Endometrial microvascular endothelial cells (primary cell): ENCODE results near the gene EVL. TPM values are rescaled to one million over a fixed set of nuclear protein-coding genes. Genes with fewer than 3 reads are reported as not detected.
"Not testable (repeated sequence)": the region's sequence is repeated elsewhere in the genome, so short reads cannot be mapped to it uniquely, and the experiment has no call there.

Experiments
- in situ Hi-C: cut with HindIII; loops from 2 replicates; pipeline ENCODE4 v1.10.0; 2017; ENCODE audit warnings: low sequenced_read_pairs, low pct_unique_long_range_greater_than_20kb; ENCODE audit errors: inconsistent ontology term
- total RNA-seq: library from RNA; depleted of rRNA; stranded (reverse); fragments of >200 nt; gene quantifications from one replicate; pipeline ENCODE4 v1.2.3, GENCODE V29; 2015; ENCODE audit errors: inconsistent ontology term

EVL gene, protein sequence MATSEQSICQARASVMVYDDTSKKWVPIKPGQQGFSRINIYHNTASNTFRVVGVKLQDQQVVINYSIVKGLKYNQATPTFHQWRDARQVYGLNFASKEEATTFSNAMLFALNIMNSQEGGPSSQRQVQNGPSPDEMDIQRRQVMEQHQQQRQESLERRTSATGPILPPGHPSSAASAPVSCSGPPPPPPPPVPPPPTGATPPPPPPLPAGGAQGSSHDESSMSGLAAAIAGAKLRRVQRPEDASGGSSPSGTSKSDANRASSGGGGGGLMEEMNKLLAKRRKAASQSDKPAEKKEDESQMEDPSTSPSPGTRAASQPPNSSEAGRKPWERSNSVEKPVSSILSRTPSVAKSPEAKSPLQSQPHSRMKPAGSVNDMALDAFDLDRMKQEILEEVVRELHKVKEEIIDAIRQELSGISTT
- total RNA-seq: 11.9 TPM

DNA sequence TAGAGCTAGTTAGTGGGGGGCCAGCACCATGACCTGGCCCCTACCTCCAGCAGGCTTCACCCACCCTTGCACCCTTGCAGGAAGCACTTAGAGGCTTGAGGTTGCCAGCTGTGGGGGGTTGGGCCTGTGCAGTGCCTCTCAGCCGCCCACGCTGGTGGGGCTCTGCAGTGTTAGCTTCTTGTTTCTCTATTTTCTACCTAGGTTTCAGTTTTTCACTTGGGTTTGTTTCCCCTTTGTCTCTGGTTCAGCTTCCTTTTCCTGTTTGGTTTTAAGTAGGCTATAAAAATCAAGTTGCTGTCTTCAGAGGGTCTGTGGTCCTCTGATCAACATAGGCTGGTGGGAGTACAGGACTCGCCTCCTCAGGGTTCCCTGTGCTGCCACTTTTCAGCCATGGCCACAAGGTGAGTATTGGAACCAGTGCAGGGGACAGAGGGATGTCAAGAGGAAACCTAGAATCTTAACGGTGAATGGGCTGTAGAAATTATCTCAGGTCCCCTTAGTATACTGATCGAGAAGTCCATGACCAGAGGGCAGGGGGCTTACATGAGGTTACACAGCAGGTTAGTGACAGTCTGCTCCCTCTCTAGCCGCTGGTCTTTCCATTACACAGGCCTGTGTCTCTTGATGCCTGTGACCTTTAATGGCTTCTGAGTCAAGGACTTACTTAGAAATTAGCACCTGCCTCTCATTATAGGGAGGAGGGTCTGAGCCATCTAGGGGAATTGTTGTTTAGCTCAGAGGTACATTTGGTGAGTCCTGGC, at the start of gene EVL:
EVL (plus strand) TSS at position 312 of the 761 bp plus-strand sequence; CDS start at position 391, 79 bp downstream.
- in situ Hi-C loops: no loop called here

DNA sequence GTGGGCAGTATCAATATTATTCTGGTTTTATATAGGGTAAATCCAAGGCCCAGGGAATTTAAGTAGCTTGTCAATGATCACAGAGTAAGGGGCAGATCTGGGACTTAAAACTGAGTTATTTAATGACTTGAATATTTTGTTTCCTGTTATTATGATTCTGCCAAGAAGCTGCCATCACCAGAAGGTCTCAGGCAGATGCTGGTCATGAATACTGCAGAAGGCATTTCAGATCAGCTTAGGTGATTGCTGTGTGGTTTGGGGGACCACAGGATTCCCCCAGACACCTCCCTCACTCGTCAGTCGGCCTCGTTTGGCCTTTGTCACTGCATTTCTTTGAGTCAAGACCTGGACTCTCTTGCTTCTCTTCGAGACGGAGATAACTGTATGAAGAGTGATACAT, 47.7 kb upstream of the EVL start:
- in situ Hi-C loops: no loop called here

DNA sequence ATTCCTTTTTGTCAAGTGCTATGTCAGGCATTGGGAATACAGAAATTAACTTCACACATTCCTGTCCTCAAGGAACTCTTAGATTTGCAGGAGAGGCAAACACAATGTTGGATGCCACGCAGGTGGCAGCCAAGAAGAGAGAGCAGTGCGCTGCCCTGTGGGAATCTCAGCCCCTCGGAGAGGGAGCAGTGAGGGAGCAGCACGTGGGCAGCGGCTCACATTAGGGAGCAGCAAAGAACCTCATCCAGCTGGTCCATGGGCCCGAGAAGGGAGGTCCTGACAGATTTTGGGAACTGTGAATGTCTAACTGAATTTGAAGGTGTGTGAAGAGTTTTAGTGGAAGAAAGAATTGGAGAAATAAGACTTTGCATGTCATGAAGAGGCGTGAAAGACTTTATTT, 47.2 kb upstream of the EVL start:
- in situ Hi-C loops: no loop called here

DNA sequence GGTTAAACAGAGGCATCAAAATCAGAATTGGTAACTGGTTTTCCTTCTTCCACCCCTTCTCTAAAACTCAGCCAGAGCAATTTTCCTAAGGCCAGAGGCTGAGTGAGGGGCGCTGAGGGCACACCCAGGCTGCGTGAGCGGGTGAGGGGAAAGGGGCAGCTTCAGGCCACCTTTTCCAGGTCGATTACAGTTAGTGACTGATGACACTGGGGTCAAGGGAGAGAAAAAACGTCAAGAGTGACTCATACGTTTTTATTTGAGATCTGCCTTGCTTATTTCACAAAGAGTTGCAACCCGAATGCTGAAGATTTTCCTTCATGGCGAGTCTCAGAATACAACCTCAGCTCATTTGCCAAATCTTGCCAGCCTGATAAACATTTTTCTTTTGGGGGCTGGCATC, 46.7 kb upstream of the EVL start:
- in situ Hi-C loops: no loop called here

DNA sequence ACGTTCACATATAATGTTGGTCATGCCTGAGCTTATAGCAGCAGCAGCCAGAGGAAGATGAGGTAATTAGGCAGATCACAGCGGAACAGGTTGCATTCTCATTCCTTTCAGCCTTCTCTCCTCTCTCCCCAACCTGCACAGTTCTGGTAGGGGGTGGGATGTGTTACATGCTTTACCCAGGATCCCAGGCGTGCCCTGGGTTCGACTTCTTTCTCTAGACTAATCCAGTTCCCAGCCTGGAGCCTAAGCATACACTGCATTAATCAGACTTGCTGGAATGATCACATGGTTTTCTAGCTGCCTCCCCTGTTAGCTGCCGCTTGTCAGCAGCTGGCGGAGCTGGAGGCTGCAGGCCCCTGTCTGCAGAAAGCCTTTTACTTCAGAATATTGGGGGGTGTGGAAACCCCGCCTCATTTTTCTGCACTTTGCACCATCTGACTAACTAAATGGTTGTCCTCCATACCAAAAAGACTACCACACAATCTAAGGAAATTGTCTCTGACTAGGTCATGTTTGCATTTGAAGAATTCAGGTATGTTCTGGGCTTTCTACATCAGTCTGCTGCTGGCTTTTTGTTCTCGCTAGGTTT, 46.0 kb upstream of the EVL start:
- in situ Hi-C loops: no loop called here

DNA sequence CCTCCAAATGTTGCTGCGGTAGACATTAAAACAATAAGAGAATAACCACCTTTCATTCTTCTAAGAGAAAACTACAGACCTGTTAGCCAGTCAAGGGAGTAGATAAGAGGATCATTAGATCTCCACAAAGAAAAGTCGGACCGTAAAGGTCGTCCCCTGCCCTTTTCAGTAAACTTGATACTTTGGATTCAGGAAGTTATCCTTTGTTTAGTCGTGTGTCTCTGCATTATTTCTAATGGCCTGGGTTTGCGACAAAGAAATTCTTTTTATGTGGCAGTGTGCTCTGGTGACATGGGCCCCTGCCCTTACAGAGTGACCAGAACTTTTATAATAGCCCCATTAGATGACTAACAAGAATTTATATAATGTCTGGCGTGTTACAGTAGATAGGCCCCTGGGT, 44.6 kb upstream of the EVL start:
- in situ Hi-C loops: no loop called here

DNA sequence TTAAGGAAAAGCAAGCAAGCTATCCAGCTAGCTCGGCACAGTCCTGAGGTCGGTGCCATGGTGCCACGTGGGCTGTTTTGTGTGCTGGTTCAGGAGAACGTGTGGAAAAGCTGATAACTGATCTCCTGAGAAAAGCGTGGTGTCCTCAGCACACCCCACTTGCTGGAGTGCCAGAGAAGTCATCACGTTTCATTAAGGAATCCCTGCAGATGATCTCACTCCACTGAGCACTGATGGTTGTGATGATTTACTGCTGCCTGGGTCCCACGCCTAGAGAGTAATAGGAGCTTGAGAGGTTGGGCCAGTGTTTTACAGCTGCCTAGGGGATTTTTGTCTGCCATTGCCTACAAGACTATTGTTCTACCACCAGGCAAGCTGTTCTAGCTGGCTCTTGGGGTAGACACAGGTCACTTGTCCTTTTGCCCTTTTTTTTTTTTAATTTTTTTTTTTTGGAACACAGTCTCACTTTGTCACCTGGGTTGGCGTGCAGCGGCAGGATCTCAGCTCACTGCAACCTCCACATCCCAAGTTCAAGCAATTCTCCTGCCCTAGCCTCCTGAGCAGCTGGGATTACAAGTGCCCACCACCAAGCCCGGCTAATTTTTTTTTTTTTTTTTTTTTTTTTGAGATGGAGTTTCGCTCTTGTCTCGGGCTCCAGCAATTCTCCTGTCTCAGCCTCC, 42.3 kb upstream of the EVL start:
- in situ Hi-C loops: no loop called here

DNA sequence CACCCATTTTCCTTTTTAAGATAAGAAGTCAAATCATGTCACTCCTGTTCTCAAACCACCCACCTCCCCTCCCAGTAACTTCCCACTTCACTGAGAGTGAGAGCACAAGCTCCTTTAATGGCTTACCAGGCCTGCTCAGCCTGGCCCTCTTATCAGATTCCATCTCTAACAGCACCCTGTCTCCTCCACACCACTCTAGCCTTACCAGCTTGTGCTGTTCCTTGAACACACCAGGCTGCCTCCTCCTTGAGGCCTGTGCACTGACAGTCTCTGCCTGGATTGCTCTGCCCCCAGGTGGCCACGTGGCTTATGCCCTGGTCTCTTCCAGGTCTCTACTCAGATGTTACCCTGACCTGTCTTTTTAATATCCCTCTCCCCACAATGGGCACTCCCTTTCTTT, 40.1 kb upstream of the EVL start:
- in situ Hi-C loops: no loop called here

DNA sequence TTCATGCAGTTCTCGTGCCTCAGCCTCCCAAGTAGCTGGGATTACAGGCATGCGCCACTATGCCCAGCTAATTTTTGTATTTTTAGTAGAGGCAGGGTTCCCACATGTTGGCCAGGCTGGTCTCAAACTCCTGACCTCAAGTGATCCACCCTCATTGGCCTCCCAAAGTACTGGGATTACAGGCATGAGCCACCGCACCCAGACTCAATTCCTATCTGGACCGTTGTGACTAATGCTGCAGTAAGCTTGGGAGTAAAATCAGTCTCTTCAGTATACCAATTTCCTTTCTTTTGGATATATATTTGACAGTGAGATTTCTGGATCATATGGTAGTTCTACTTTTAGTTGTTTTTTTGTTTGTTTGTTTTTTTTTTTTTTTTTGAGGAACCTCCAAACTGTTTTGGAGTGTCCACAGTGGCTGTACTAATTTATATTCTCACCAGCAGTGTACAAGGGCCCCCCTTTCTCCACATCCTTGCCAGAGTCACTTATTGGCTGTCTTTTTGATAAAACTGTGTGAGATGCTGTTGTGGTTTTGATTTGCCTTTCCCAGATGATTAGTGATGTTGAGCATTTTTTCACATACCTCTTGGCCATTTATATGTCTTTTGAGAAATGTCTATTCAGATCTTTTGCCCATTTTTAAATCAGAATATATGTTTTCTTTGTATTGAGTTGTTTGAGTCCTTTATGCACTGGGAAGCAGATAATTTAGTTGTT, 37.3 kb upstream of the EVL start:
- in situ Hi-C loops: no loop called here

DNA sequence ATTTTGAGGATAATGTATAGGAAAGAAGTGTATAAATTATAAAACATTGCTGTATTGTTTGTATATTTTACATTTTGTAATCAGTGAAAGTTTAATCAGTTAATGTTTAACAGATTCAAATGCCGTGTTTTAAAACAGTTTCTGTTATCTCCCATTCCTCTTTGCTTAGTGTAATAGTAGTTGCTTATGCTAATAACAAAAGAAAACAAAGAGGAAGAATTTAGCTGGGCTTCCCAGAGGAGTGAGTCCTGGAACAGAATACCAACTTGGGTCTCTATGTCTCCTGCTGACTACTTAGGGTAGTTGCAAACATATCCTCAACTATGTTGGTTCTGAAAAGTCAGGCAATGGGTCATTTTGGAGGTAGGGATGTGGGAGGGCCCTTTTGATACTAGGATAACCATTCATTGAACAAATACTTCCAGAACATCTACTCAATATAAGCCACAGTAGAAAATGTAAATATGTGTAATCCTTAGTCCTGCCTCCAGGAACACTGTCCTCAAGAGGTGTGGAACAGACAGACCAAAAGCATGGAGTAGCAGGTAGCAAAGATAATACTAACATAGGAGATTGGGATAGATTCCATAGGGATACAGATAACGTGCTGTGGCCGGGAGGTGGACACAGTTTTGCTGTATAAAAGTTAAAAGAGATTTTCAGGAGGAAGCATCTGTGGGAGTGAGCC, 36.1 kb upstream of the EVL start:
- in situ Hi-C loops: no loop called here

DNA sequence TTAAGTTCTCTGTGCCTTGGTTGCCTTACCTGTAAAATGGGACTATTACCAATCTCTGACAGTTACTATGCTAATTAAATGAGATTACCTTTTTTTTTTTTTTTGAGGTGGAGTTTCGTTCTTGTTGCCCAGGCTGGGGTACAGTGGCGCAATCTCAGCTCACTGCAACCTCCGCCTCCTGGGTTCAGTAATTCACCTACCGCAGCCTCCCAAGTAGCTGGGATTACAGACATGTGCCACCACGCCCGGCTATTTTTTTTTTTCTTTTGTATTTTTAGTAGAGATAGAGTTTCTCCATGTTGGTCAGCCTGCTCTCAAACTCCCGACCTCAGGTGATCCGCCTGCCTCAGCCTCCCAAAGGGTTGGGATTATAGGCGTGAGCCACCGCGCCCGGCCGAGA, 35.2 kb upstream of the EVL start:
- in situ Hi-C loops: not testable (repeated sequence)

DNA sequence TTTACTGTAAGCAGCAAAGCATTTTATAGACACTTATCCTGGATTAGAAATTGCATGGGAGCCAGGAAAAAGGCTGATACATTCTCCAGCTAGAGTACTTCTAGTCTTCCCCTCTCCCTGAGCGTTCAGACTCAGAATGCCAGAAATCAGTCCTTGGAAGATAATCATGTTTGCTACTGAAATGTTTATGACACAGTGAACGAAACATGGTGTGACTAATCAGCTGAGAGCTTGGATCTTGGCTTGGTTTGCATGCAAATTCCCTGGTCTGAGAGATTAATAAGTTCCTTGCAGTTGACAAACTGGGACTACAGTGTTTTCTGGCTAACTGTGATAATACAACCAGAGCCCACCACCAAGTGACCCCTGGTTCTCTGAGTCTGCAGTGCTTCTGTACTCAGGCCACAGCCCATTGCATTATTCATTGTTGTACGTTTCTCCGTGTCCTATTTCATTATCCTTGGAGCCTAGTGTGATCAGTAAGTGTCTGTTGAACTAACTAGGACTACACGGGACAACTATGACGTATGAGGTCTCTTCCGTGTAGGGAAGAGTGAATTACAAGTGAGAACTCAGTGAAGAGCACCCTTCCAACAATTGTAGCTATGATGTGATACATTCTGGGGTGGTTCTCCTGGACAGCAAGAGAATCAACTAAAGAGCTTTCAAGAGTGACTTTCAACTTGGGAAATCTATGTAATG, 34.6 kb upstream of the EVL start:
- in situ Hi-C loops: no loop called here

DNA sequence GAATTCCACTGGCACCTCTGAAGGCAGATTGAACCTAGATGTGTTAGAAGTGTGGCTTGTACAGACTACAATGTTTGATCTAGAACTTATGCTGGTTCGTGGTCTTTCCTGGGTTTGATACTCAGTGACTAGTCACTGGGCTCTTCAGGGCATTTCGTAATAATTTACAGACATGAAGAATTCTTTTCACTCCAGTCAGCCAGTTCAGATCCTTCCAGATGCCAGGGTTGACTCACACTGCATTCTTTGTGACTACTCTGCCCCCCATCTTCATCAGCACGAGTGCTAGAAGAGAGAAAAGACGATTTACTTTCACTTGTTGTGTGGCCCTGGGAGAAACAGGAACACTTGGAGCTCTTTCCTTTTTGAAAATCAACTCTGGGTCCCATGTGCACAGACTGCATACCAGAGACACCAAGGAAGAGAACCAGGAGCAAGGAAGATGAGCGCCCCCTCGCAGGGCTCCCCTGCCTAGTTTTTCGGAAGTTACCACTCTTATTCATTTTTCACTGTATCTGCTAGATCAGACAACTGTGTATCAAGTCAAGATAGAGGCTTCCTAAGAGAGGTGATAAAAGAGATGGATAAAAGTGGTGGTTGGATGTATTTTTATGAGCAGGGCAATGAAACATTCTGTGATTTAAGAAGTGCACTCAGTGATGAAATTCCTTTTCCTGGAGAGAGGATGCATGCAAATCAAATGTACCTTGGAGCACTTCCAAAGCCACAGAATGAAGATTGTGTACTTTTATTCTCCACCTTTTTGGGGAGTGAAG, 33.5 kb upstream of the EVL start:
- in situ Hi-C loops: no loop called here

DNA sequence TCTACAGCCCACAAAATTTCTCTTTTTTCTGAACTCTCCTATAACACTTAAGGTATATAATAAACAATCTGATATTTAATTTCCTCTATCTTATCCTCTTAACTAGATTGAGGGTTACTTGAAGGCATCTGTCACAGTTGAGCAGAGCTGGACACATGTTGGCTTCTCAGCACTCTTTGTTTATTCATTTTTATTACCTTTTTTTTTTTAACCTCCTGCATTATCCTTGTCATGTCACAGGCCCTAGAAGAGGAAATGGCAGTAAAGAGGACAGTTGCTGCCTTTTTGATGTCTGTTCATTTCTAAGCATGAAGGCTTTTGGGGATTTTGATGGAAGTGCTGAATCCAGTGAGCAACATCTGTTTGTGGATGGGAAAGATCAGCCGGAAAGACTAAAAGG, 32.5 kb upstream of the EVL start:
- in situ Hi-C loops: no loop called here

DNA sequence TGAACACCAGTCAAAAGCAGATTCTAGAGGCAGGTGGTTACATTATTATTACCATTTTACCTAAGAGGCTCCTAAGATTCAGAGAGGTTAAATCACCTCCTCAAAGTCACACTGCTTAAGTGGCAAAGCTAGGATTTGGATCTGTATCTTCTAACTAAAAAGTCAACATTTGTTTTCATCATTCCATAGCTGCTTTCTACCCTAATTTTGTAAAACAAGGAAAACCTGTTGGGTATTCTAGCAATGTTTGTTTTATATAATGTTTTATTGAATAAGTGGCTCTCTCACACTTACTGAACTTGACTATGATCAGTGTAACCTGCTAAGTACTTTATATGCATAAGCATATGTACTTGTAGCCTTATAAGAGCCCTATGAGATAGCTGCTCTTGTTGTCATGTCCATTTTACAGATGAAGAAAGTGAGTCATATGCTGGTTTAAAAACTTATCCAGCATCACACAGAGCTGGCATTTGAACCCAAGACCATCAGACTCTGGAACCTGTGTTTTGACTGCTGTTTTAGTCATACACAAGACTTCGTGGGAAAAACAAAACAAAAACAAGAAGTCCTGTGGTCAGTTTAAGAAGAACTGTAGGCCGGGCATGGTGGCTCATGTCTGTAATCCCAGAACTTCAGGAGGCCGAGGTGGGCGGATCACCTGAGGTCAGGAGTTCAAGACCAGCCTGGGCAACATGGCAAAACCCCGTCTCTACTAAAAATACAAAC, 31.7 kb upstream of the EVL start:
- in situ Hi-C loops: no loop called here

DNA sequence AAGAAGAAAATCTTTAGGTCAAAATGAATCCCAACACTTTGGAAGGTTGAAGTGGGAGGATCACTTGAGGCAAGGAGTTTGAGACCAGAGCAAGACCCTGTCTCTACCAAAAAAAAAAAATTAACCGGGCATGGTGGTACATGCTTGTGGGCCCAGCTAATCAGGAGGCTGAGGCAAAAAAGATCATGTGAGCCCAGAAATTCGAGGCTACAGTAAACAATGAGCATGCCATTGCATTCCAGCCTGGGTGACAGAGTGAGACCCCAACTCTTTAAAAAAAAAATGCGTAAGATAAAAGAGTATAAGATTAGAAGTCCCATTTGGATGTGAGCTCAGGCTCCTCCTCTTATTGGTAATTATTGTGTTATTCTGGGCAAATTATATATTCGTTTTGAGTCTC, 30.8 kb upstream of the EVL start:
- in situ Hi-C loops: no loop called here
